Mucosa of descending colon (tissue), 3 donors: ENCODE results near the gene LMTK3. TPM values are rescaled to one million over a fixed set of nuclear protein-coding genes. Genes with fewer than 3 reads are reported as not detected.
A peak's percentile ranks its signal among the peaks of the same experiment; 100 is the strongest.
"Not testable (repeated sequence)": the region's sequence is repeated elsewhere in the genome, so short reads cannot be mapped to it uniquely, and the experiment has no call there.

Source experiments
- ATAC-seq: fragments of 200-7000 bp; cut with Tn5 transposase; one replicate; pipeline ENCODE4 v1.9.1; 2020; ENCODE audit warnings: mild to moderate bottlenecking, moderate library complexity
- DNase-seq, 3 donors: peaks; one replicate each; pipeline ENCODE4 v3.0.0-alpha.2; 2020
- H3K36me3 ChIP-seq: fragments of 200-600 bp; one replicate; pipeline ENCODE4 v1.8.0; 2021; ENCODE audit warnings: low read depth, mild to moderate bottlenecking
- H3K4me1 ChIP-seq: fragments of 200-600 bp; one replicate; pipeline ENCODE4 v1.8.0; 2021; ENCODE audit warnings: low read depth, mild to moderate bottlenecking
- H3K4me3 ChIP-seq: fragments of 200-600 bp; one replicate; pipeline ENCODE4 v1.8.0; 2021; ENCODE audit warnings: mild to moderate bottlenecking
- H3K9me3 ChIP-seq: fragments of 200-600 bp; one replicate; pipeline ENCODE4 v1.8.0; 2021; ENCODE audit warnings: mild to moderate bottlenecking
- intact Hi-C, 2 donors: fragments of 100-400 bp; cut with DNase I in 1 of 2; cut with micrococcal nuclease in 1 of 2; formaldehyde crosslinking; loops; one replicate each; pipeline versions ENCODE4 v1.11.0 to v1.11.1; 2022; cut with DNase I, micrococcal nuclease
- total RNA-seq, 3 donors: library from RNA; stranded (reverse); fragmentation: NEBNext Ultra II Directional in 2 of 3; extraction: Animal tissue kit (Norgen Biotek cat#: 25700) in 2 of 3; gene quantifications; one replicate each; pipeline versions ENCODE4 v1.2.1 to v1.2.4, GENCODE V29; 2021 to 2023
- TF ChIP-seq, protein P1 (sequence below): fragments of 200-600 bp; IDR thresholded peaks from one replicate; pipeline ENCODE4 v1.8.0; 2022; ENCODE audit warnings: antibody characterized with exemption, mild to moderate bottlenecking
- donor health status: DM: no; HTN: no; CAD: no; lungs with moderate emphysema.
- donor health status: DM: no; HTN: no; CAD: no.
- donor health status: DM: no; HTN: yes; CAD: no.

The LMTK3 gene
- total RNA-seq, 3 donors from 2014 or later = 0.48 to 2.6 (median 1.3) TPM

DNA sequence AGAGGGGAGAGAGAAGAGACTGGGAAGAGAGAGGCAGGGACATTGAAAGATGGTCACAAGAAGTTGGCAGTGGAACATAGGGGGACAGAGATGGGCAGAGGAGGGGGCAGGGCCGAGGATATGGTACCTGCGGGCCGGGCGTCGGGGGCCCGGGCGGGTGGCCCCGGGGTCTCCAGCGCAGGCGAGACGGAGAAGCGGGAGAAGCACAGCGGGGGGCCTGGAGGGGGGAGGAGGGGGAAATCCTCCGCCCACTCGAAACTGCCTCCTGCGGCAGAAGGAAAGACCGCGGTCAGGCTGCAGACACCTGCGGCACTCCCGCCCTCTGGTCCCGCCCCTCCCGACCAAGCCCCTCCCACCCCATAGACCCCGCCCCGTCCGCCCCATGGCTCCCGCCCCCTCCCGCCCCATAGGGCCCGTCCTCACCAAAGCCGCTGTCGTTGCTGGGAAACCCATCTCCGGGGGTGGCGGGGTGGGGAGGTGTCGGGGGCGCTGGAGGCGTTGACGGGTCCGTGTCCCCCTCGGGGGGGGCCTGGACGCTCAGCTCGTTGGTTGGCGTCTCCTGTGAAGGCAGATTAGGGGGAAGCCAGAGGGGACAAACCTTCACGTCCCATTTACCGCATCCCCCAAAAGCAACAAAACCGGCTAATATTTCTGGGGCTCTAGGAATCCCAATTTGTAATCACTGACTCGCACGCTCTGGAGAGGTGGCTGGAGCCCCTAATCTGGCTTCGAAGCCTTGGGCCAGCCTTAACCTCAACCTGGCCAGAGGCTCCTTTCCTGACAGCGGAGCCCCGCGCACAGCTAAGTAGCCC is 20.4 kb downstream of the LMTK3 start:
- no peak overlapping the region for H3K4me3 ChIP-seq

DNA sequence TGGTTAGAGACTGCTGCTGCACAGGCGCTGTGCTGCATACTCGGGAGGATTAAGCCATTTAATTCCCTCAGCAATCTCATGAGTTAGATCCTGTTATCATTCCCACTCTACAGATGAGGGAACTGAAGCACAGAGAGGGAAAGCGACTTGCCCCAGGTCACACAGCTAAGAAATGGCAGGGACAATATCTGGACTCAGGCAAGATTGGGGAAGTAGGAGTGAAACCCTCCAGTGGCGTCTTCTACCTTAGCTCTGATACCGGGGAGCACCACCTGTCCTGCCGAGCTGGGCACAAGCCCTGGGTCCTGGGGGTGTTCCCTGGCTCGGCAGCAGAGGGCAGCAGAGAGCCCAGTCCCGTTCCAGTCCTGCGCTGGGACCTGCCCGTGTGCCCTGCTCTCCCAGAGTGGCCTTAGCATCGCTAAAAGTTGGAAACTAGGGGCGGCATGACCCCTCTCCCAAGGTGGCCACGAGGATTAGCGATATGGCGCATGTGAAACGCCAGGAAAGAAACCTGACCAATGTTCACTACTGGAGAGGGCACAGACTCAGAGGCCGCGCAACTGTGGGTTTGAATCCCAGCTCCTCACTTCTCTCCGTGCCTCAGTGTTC is 21.9 kb downstream of the LMTK3 start:
- ATAC-seq (peak; percentile 44), DNase-seq (peak; percentile 83 to 91 (median 89))
- Histone ChIP-seq H3K36me3 (no peaks in the 10 kb centered on the region), H3K4me1 (peaks cover 17% of the 10 kb centered on the region), H3K9me3 (no peaks in the 10 kb centered on the region), H3K4me3 (no peak overlapping the region)
- intact Hi-C loops = loop anchor here in 1 of 2 donors (5.0 kb wide), 1 partner anchor 98 kb away; no protein-coding TSS in a partner anchor
- TF ChIP-seq, protein P1, sequence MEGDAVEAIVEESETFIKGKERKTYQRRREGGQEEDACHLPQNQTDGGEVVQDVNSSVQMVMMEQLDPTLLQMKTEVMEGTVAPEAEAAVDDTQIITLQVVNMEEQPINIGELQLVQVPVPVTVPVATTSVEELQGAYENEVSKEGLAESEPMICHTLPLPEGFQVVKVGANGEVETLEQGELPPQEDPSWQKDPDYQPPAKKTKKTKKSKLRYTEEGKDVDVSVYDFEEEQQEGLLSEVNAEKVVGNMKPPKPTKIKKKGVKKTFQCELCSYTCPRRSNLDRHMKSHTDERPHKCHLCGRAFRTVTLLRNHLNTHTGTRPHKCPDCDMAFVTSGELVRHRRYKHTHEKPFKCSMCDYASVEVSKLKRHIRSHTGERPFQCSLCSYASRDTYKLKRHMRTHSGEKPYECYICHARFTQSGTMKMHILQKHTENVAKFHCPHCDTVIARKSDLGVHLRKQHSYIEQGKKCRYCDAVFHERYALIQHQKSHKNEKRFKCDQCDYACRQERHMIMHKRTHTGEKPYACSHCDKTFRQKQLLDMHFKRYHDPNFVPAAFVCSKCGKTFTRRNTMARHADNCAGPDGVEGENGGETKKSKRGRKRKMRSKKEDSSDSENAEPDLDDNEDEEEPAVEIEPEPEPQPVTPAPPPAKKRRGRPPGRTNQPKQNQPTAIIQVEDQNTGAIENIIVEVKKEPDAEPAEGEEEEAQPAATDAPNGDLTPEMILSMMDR = peak; percentile 95

More for the DNA sequence above, 20.4 kb downstream of the LMTK3 start:
- H3K9me3 ChIP-seq = no peaks in the 10 kb centered on the region
- no peaks in the 10 kb centered on the region for H3K36me3 ChIP-seq
- TF ChIP-seq, protein P1 = no peak
- ATAC-seq (peak; percentile 4), DNase-seq (peak in 2 of 3 donors; percentile 63 to 76)
- intact Hi-C loops = loop anchor here in 1 of 2 donors (5.0 kb wide), 1 partner anchor 96 kb away; no protein-coding TSS in a partner anchor
- peaks cover 17% of the 10 kb centered on the region for H3K4me1 ChIP-seq

DNA sequence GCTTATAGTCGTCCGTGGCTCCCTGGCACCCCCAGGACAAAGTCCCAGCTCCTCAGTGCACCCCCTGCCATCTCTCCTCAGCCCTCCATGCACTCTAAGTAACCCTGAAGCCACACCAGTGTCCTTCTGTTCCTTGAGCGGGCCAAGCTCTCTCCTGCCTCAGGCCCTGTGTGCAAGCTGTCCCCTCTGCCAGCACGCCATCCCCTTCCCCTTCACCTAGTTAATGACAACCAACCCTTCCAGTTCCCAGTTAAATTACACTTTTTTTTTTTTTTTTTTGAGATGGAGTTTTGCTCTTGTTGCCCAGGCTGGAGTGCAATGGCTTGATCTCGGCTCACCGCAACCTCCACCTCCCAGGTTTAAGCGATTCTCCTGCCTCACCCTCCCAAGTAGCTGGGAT is 23.2 kb downstream of the LMTK3 start:
- peaks cover 17% of the 10 kb centered on the region for H3K4me1 ChIP-seq
- H3K4me3 ChIP-seq, H3K9me3 ChIP-seq, ATAC-seq, intact Hi-C loops, H3K36me3 ChIP-seq, DNase-seq: not testable (repeated sequence)

DNA sequence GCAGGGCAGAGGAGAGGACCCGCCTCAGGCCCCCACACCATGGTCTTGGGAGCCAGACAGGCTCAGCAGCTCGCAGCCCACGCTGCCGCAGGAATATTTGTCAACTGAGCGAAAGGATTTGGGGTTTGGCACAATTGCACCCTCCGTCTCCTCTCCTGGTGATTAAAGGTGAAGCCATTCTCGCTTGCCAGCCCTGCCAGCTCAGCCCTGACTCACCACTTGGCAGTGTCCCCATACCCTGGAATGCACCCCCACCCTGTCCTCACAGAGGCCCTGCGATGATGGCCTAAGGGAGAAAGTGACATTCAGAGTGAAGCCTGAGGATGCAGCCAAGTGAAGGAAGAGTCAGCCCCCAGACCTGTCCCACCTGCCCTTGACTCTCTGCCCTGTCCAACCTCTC is 23.7 kb downstream of the LMTK3 start:
- H3K4me3 ChIP-seq = no peak overlapping the region
- TF ChIP-seq, protein P1 = no peak
- intact Hi-C loops = no loop called here
- ATAC-seq = peak; percentile 52
- DNase-seq = peak in 2 of 3 donors; percentile 67 to 69
- H3K9me3 ChIP-seq = no peaks in the 10 kb centered on the region
- H3K4me1 ChIP-seq = peaks cover 17% of the 10 kb centered on the region
- H3K36me3 ChIP-seq = no peaks in the 10 kb centered on the region

DNA sequence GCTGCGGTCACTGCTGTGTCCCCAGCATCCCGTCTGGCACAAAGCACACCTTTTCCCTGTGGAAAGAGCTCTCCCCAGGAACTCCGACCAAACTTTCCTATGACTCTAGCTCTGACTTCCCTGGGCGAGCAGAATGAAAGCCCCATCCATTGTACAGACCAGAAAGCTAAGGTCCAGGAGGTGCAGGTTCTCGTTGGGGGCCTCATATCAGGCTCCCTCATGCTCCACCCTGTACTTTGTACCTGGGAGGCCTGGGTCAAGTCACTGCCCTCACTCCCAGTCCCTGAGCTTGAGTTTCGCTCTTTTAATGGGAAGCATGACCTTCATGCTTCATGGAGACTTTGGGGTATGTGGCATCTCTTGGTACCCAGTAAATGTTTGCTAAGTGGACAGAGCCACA is 24.1 kb downstream of the LMTK3 start:
- ATAC-seq (peak; percentile 15), DNase-seq (no peak)
- intact Hi-C loops = no loop called here
- Histone ChIP-seq H3K4me1 (peaks cover 17% of the 10 kb centered on the region), H3K9me3 (no peaks in the 10 kb centered on the region), H3K36me3 (no peaks in the 10 kb centered on the region), H3K4me3 (no peak overlapping the region)
- TF ChIP-seq, protein P1 = no peak

DNA sequence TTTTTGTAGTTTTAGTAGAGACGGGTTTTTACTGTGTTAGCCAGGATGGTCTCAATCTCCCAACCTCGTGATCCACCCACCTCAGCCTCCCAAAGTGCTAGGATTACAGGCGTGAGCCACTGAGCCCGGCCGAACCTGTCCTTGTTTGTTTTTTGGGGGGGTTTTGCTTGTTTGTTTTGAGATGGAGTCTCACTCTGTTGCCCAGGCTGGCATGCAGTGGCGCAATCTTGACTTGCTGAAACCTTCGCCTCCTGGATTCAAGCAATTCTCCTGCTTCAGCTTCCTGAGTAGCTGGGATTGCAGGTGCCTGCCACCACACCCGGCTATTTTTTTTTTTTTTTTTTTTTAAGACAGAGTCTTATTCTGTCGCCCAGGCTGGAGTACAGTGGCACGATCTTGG is 24.9 kb downstream of the LMTK3 start:
- ATAC-seq, DNase-seq, intact Hi-C loops, H3K36me3 ChIP-seq, H3K4me3 ChIP-seq, H3K9me3 ChIP-seq: not testable (repeated sequence)
- peaks cover 17% of the 10 kb centered on the region for H3K4me1 ChIP-seq
